Suppressor macrophage (primary cell): ENCODE data around the gene ZSWIM5.
A peak's percentile ranks its signal among the peaks of the same experiment; 100 is the strongest.
"Not testable (repeated sequence)": the region's sequence is repeated elsewhere in the genome, so short reads cannot be mapped to it uniquely, and the experiment has no call there.

Experiments used
- DNase-seq, 4 experiments: peaks; one replicate each; pipeline ENCODE4 v3.0.0-alpha.2; 2020 to 2022

Gene ZSWIM5

DNA sequence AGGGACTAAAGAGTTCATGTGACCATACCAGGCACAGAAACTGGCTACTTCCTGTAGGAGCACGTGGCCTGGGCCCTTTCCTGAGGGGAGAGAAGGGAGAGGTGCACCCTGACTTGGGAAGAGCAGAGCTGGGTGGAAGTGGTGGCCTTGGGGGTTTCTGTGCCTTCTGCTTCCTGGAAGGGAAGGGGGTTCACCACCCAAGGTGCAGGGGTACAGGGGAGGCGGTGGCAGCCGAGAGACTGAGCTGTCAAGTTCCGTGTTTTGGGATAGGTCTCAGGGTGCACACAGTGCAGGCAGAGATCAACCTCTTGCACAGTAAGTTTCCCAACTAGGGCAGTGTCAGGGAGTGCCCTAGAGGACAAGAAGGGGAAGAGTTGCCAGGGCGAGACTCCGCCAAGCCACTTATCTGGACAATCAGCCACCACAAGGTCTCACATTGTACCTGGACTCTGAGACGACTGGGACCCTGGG is 205.4 kb downstream of the ZSWIM5 start:
- DNase-seq = peak; percentile 59 to 84 (median 78)

DNA sequence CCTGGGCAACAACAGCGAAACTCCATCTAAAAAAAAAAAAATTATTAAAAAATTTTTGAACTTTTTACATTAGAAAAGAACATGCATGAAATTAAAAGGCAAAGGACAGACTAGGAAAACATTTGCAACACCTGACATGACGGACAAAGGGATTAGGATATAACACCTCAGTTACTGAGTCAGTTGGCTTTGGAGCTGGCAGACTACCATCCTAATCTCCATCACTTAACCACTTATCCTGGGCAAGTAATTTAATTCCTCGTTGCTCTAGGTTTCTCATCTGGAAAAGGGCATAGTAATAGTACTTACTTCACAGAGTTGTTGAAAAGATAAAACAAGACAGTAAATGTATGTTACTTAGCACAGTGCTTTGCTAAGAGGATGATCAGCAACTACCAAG is 207.2 kb downstream of the ZSWIM5 start:
- no peak for DNase-seq

DNA sequence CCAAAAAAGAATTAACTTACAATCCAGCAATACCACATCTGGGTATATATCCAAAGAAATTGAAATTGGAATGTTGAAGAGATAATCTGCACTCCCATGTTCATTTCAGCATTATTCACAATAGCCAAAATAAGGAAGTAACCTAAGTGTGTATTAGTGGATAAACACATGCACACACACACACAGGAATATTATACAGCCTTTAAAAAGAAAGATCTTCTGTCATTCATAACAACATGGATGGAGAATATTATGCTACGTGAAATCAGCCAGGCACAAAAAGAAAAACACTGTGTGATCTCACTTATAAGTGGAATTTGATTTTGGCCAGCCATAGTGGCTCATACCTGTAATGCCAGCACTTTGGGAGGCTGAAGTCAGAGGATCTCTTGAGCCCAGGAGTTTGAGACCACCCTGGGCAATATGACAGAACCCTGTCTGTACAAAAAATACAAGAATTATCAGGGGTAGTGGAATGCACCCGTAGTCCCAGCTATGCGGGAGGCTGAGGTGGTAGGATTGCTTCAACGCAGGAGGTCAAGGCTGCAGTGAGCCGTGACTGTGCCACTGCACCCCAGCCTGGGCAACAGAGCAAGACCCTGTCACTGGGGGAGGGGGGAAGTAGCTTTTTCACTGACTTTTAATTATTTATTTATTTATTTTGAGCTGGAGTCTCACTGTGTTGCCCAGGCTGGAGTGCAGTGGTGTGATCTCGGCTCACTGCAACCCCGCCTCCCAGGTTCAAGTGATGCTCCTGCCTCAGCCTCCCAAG is 210.8 kb downstream of the ZSWIM5 start:
- DNase-seq = no peak

DNA sequence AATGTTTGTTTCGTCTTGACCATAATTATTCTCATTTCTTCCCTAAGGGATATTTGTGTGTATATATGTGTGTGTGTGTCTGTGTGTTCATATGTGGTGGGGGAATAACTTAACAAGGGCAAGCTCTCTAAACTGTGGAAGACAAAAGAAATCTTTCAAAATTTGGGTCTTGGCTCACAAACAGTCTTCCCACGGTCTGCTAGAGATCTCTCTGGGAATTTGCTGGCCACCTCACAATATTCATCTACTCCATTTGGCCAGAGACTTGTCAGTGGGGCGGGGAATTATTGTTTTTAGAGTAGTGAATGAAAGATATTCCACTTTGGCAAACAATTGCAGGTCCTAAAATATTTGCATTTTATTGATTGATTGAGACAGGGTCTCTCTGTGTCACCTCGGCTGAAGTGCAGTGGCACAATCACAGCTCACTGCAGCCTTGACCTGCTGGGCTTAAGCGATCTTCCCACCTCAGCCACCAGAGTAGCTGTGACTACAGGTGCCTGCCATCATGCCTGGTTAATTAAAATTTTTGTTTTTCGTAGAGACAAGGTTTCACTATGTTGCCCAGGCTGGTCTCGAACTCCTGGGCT is 212.0 kb downstream of the ZSWIM5 start:
- no peak for DNase-seq

DNA sequence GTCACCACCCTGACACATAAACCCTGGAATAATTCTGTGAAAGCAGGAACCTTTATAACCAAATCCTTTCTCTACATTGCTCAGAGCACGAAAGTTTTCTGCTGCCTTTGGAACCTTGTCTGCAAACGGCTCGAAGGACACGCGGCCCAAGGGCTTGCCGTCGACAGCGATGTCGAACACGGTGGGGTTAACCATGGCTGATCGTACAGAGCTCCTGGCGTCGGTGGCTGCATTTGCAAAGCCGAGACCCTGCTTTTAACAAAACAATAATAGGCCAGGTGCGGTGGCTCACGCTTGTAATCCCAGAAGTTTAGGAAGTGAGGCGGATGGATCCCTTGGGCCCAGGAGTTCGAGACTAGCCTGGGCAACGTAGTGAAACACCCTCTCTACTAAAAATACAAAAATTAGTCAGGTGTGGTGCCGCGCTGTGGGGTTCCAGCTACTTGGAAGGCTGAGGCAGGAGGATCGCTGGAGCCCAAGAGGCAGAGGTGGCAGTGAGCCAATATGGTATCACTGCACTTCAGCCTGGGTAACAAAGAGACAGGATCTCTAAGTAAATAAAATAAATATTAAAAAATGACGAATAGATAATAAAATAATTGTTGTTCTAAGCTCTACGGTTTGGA is 217.8 kb downstream of the ZSWIM5 start:
- DNase-seq = no peak

- DNase-seq = peak in 2 of 4 experiments; percentile 3 to 4
These were observed 220.6 kb downstream of the ZSWIM5 start for GRCh38 chr1:44985747-44986359.

DNA sequence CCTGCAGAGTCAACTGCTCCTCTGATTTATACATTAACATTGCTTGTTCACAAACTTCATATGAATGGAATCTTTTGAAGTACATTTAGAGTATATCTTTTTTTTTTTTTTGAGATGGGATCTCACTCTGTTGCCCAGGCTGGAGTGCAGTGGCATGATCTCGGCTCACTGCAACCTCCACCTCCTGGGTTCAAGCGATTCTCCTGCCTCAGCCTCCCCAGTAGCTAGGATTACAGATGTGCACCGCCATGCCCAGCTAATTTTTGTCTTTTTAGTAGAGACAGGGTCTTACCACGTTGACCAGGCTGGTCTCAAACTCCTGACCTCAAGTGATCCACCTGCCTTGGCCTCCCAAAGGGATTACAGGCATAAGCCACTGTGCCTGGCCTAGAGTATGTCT is 229.0 kb downstream of the ZSWIM5 start:
- not testable (repeated sequence) for DNase-seq

DNA sequence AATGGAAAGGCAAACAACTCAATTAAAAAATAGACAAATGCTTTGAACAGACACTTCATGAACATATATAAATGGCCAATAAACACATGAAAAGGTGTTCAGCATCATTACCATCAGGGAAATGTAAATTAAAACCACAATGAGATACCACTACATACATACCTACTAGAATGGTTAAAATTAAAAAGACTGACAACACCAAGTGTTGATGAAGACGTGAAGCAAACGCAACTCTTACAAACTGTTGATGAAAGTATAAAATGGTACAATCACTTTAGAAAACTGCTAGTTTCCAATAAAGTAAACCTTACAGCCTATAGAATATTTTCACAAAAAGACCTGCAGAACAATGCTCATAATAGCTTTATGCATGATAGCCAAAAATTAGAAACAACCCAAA is 230.2 kb downstream of the ZSWIM5 start:
- no peak for DNase-seq

GRCh38 chr1:44973645-44974044 is 232.8 kb downstream of the ZSWIM5 start:
- peak in 1 of 4 experiments; percentile 2 for DNase-seq

DNA sequence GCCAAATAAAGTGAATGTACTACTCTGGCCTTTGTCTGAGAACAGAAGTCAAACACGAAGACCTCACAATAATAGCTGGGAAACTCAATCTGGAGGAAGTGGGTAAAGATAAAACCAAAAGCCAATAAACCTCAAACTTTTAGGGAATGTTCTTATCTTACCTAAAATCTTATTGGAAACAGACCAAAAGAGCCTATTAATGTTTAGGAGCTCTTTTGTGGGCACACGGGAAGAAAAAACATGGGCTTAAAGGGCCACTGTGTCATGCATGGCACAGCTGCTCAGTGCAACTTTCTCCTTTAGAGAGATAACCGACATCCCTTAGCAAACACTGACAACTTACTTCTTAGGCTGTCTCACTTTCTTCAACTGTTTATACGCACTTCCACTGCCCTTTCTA is 236.1 kb downstream of the ZSWIM5 start:
- DNase-seq = no peak
